WERI-Rb-1 (cell line): ENCODE measurements around the gene MMRN2.

Source experiments
- DNase-seq: peaks from one replicate; pipeline ENCODE4 v3.0.0-alpha.2; 2020
- H3K27ac ChIP-seq: fragments of 250-450 bp; sonication (Bioruptor Pico); 2 replicates; pipeline ENCODE4 v1.5.1; 2020; ENCODE audit warnings: mild to moderate bottlenecking, moderate library complexity
- H3K27me3 ChIP-seq: fragments of 250-450 bp; sonication (Bioruptor Pico); 2 replicates; pipeline ENCODE4 v1.5.1; 2021; ENCODE audit warnings: mild to moderate bottlenecking, low read depth, moderate library complexity; ENCODE audit not compliant: insufficient read depth, severe bottlenecking
- H3K36me3 ChIP-seq: fragments of 250-450 bp; sonication (Bioruptor Pico); 2 replicates; pipeline ENCODE4 v1.5.1; 2020; ENCODE audit warnings: mild to moderate bottlenecking, moderate library complexity
- H3K4me3 ChIP-seq: 2 replicates; pipeline ENCODE4 v1.5.1; 2011; ENCODE audit warnings: low read depth, mild to moderate bottlenecking, control low read depth, low read length
- H3K9me3 ChIP-seq: fragments of 250-450 bp; sonication (Bioruptor Pico); 2 replicates; pipeline ENCODE4 v1.5.1; 2021; ENCODE audit warnings: mild to moderate bottlenecking, moderate library complexity; ENCODE audit not compliant: severe bottlenecking
- TF ChIP-seq, protein P1 (sequence below): IDR thresholded peaks from 2 replicates; pipeline ENCODE4 v1.5.1; 2011; ENCODE audit warnings: low read depth, mild to moderate bottlenecking, control low read depth, inconsistent platforms, low read length

MMRN2 gene

DNA sequence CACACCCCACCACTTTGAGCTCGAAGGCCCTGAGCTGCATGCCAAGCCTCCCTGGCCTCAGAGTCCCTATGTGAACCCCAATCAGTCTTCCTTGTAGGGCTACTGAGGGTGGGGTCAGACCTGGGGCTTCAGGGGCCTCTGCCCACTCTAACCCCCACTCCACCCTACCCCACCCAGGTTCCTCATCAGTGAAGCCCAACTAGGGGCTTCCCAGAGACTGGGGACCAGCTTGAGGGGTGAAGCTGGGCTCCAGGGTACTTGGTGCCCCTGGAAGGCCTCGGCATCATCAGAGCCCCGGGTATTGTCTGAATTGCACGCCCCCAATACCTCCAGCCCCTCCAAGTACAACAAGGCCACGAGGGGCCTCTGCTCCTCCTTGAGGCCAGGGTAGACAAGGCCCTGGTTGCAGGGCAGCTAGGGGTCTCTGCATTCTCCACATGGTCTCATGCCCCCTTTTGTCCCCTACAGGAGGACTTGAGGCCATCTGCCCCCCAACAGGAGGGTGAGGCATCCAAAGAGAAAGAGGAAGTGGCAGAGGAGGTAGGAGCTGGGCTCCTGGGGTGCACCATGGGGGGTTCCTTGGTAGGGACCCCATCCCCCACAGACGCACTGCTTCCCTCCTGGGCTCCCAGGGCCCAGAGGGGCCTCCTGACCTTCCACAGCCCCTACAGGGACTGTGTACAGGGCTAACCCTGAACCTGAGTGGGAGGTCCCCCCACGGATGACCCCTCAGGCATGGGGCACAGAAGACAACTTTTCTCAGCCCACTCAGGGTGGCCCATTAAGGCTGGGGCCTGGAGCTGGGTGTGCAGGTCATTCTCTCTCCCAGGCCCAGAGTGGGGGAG, 4.9 kb upstream of the MMRN2 start:
- no peak for DNase-seq
- Histone ChIP-seq H3K27ac (no peak overlapping the region), H3K4me3 (no peak overlapping the region), H3K9me3 (no peaks in the 10 kb centered on the region), H3K27me3 (no peaks in the 10 kb centered on the region), H3K36me3 (no peaks in the 10 kb centered on the region)
- TF ChIP-seq, protein P1, sequence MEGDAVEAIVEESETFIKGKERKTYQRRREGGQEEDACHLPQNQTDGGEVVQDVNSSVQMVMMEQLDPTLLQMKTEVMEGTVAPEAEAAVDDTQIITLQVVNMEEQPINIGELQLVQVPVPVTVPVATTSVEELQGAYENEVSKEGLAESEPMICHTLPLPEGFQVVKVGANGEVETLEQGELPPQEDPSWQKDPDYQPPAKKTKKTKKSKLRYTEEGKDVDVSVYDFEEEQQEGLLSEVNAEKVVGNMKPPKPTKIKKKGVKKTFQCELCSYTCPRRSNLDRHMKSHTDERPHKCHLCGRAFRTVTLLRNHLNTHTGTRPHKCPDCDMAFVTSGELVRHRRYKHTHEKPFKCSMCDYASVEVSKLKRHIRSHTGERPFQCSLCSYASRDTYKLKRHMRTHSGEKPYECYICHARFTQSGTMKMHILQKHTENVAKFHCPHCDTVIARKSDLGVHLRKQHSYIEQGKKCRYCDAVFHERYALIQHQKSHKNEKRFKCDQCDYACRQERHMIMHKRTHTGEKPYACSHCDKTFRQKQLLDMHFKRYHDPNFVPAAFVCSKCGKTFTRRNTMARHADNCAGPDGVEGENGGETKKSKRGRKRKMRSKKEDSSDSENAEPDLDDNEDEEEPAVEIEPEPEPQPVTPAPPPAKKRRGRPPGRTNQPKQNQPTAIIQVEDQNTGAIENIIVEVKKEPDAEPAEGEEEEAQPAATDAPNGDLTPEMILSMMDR, result no peak

DNA sequence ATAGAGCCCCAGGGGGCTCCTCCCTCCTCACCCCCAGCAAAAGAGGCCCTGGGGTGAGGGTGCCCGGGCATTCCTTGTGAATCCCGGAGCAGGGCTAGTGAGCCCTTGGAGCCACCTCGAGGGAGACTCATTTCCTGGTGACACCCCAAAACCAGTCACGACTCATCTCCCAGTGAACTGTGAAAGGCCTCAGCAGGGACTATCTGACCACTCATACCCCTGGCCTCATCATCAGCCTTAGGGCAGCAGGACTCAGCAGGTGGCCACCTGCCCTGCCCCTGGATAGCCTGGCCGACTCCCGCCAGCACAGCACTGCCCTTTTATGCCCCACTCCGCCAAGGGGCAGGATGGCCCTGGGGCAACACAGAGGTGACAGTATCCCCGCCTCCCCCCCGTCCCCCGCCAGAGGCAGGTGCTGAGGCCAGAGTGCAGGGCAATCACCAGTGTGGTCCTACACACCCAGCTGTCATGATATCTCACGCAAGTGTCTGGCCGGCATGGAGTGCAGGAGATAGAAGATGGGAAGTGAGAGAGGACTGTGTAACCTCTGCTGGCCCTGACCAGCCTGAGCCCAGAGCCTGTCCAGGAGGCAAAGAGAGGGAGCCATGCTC, 4.2 kb upstream of the MMRN2 start:
- H3K4me3 ChIP-seq, result no peak overlapping the region
- TF ChIP-seq, protein P1, result no peak
- no peak overlapping the region for H3K27ac ChIP-seq
- DNase-seq, result no peak
- H3K36me3 ChIP-seq, result no peaks in the 10 kb centered on the region
- no peaks in the 10 kb centered on the region for H3K27me3 ChIP-seq
- no peaks in the 10 kb centered on the region for H3K9me3 ChIP-seq

DNA sequence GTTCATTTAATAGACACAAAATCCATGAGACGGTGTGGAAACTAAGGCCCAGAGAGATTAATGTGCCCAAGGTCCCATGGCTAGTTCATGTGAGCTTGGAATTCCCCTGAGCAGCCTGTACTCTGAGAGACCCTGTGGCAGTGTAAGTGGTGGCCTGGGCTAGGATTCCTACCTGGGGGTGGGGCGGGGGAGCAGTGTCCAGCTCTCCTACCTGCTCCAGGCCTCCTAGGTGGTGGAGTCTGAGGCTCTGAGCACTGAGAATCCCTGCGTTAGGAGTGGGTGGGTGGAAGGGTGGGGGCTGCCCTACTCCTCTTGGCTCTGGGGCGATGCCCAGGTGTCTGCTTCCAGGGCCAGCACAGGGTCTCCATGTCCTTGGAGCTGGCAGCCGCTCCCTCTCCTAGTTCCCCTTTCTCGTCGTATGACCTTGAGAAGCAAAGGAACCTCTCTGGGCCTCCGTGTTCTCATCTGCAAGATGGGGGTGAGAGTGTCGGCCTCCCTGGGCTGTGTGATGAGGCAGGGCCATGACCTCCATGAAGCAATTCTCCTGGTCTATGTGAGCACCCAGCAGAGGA, 3.5 kb upstream of the MMRN2 start:
- no peak for DNase-seq
- Histone ChIP-seq H3K4me3 (no peak overlapping the region), H3K27ac (peak overlapping the region; percentile 17), H3K36me3 (no peaks in the 10 kb centered on the region), H3K9me3 (no peaks in the 10 kb centered on the region), H3K27me3 (no peaks in the 10 kb centered on the region)
- TF ChIP-seq, protein P1, result no peak

DNA sequence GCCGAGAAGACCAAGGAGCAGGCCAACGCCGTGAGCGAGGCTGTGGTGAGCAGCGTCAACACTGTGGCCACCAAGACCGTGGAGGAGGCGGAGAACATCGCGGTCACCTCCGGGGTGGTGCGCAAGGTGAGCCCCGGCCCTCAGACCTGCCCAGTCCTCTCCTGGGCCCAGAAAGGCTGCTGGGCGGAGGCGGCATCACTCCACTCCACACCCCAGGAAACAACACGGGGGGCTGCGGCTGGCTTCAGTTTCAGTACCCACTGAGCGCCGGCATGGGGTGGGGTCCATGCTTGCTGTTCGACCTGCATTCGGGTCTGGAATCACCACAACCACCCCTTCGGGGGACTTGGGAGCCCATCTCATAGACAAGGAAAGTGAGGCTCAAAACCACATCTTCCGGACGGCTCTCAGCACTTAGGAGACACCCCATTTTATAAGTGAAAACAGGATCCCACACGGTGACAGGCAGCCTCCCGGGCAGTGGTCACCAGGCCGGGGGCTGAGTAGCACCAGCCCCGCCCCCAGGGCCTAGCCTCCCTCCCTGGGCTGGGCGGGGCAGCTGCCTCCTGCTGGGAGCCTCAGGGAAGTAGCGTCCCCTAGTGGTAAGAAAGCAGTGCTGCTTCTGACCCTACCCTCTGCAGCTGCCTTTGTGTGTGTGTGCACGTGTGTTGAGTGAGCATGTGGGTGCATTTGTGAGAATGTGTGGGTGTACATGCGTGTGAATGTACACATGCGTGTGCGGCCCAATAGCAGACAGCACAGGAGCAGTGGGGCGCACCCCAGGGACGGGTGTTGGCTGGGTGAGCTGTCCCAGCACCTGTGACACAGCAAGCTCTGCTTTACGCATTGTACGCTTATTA, 2.8 kb upstream of the MMRN2 start:
- H3K27me3 ChIP-seq, result no peaks in the 10 kb centered on the region
- peak overlapping the region; percentile 17 for H3K27ac ChIP-seq
- H3K36me3 ChIP-seq, result no peaks in the 10 kb centered on the region
- TF ChIP-seq, protein P1, result peak; percentile 100
- DNase-seq, result peak; percentile 77
- no peaks in the 10 kb centered on the region for H3K9me3 ChIP-seq
- no peak overlapping the region for H3K4me3 ChIP-seq

DNA sequence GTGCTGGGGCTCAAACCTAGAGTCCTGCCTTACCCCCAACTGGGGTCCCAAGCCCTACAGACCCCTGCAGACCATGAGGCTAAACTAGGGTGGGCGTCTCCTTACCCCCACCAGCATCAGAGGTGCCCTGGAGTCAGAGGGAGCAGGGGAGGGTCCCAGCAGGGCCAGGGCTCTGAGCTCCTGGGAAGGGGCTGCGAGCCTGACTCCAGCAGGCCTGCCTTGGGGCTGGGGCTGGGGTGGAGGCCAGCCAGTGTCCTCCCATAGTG, 2.3 kb upstream of the MMRN2 start:
- H3K27ac ChIP-seq, result no peak overlapping the region; the same call in 1 of the 2 replicates
- TF ChIP-seq, protein P1, result no peak

More for the DNA sequence above, 2.3 kb upstream of the MMRN2 start:
- H3K36me3 ChIP-seq, result no peaks in the 10 kb centered on the region
- H3K27me3 ChIP-seq, result no peaks in the 10 kb centered on the region
- H3K4me3 ChIP-seq, result no peak overlapping the region
- H3K9me3 ChIP-seq, result no peaks in the 10 kb centered on the region
- DNase-seq, result no peak
